SU-DHL-6 (cell line): ENCODE results near the gene FOXQ1.

ENCODE experiments used
- H2AFZ ChIP-seq: fragments of 200-600 bp; sonication (generic); 2 replicates; pipeline ENCODE4 v1.6.1; 2014; ENCODE audit warnings: low read depth, mild to moderate bottlenecking, moderate library complexity, mixed read lengths, antibody characterized with exemption, low read length; ENCODE audit not compliant: severe bottlenecking
- H3F3A ChIP-seq: fragments of 200-600 bp; shearing (Covaris generic); 2 replicates; pipeline ENCODE4 v1.6.0; 2016; ENCODE audit warnings: antibody characterized with exemption, mild to moderate bottlenecking; ENCODE audit not compliant: insufficient read depth
- H3K27ac ChIP-seq: fragments of 200-600 bp; sonication (generic); 2 replicates; pipeline ENCODE4 v1.5.1; 2016; ENCODE audit warnings: low read depth, mild to moderate bottlenecking, low read length, moderate library complexity, mixed read lengths
- H3K27me3 ChIP-seq: fragments of 200-600 bp; sonication (generic), shearing (Covaris generic); 2 replicates; pipeline ENCODE4 v1.6.0; 2014; ENCODE audit warnings: mild to moderate bottlenecking, low read length
- H3K36me3 ChIP-seq: fragments of 200-600 bp; sonication (generic); 2 replicates; pipeline ENCODE4 v1.6.1; 2014; ENCODE audit warnings: mild to moderate bottlenecking, low read length, mixed read lengths
- H3K4me2 ChIP-seq: fragments of 300-600, 200-600 bp; shearing (Covaris generic), sonication (generic); 2 replicates; pipeline ENCODE4 v1.6.0; 2014; ENCODE audit warnings: low read length, low read depth, mild to moderate bottlenecking; ENCODE audit not compliant: poor library complexity, severe bottlenecking
- H3K4me3 ChIP-seq: fragments of 200-600 bp; sonication (generic); 2 replicates; pipeline ENCODE4 v1.5.1; 2014; ENCODE audit warnings: antibody characterized with exemption, low read length, mild to moderate bottlenecking, mixed read lengths; ENCODE audit not compliant: insufficient read depth, poor library complexity, severe bottlenecking
- H3K79me2 ChIP-seq: fragments of 200-600 bp; sonication (generic); 2 replicates; pipeline ENCODE4 v1.6.1; 2014; ENCODE audit warnings: mild to moderate bottlenecking, low read length, moderate library complexity; ENCODE audit not compliant: insufficient read depth
- H3K9ac ChIP-seq: fragments of 200-600 bp; sonication (generic); 2 replicates; pipeline ENCODE4 v1.7.0; 2014; ENCODE audit warnings: mild to moderate bottlenecking, low read length
- H3K9me2 ChIP-seq: fragments of 200-600 bp; sonication (generic); replicated peaks from 2 replicates; pipeline ENCODE4 v1.6.1; 2014; ENCODE audit warnings: low read length; ENCODE audit not compliant: insufficient read depth
- H3K9me3 ChIP-seq: fragments of 200-600 bp; sonication (generic); 2 replicates; pipeline ENCODE4 v1.6.1; 2014; ENCODE audit warnings: low read length, mixed read lengths; ENCODE audit not compliant: insufficient read depth
- H4K20me1 ChIP-seq: fragments of 200-600 bp; sonication (generic); 2 replicates; pipeline ENCODE4 v1.6.1; 2014; ENCODE audit warnings: low read depth, mild to moderate bottlenecking, antibody characterized with exemption, low read length, moderate library complexity, mixed read lengths
- EZH2phosphoT487 ChIP-seq: fragments of 200-600 bp; sonication (generic), shearing (Covaris generic); conservative IDR thresholded peaks from 2 replicates; pipeline ENCODE4 v1.6.1; 2018; ENCODE audit warnings: mild to moderate bottlenecking, antibody characterized with exemption, low read length, moderate library complexity, mixed read lengths
- TF ChIP-seq, protein P1 (sequence below): fragments of 200-600 bp; sonication (generic); IDR thresholded peaks from one replicate; pipeline ENCODE4 v1.5.1; 2017; ENCODE audit warnings: antibody characterized with exemption, mild to moderate bottlenecking, low read length, moderate library complexity; ENCODE audit not compliant: insufficient read depth, poor library complexity, severe bottlenecking

Gene FOXQ1

DNA sequence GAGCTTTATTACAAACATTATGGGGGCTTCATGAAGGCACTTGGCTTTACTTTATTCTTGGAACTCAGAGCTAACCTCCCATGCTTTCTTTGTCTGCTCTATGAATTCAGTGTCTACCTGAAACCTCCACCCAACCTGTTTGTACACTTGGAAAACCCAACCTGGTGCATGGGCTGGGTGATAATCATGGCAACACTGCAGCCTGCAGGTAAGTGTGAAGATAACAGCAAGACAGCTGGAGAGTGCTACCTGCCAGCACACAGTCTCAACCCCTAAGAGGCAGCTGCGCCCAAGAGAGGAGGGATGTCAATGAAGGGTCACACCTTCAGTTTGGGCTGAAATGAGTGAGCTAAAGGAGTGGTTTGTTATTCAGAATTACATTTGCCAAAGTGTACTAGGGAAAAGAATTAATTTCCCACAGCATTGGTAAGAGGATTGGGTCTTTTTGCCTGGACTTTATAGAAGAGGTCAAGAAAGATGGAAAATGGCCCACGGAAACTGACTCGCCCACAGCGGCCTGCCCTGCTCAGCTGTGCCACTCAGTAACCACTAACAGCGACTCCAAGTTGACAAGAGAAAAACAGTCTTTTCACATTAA, 24.4 kb downstream of the FOXQ1 start:
- Histone ChIP-seq H3K9ac (no peak overlapping the region), H3K4me2 (no peak overlapping the region), H3K27ac (no peak overlapping the region), H3F3A (no peaks in the 10 kb centered on the region), H3K4me3 (no peak overlapping the region), H3K36me3 (no peaks in the 10 kb centered on the region), H3K79me2 (no peaks in the 10 kb centered on the region), H3K9me2 (no peaks in the 10 kb centered on the region), H3K9me3 (no peaks in the 10 kb centered on the region), H2AFZ (no peak overlapping the region), H3K27me3 (no peaks in the 10 kb centered on the region), H4K20me1 (no peaks in the 10 kb centered on the region)
- no peak for TF ChIP-seq EZH2phosphoT487
- TF ChIP-seq, protein P1, sequence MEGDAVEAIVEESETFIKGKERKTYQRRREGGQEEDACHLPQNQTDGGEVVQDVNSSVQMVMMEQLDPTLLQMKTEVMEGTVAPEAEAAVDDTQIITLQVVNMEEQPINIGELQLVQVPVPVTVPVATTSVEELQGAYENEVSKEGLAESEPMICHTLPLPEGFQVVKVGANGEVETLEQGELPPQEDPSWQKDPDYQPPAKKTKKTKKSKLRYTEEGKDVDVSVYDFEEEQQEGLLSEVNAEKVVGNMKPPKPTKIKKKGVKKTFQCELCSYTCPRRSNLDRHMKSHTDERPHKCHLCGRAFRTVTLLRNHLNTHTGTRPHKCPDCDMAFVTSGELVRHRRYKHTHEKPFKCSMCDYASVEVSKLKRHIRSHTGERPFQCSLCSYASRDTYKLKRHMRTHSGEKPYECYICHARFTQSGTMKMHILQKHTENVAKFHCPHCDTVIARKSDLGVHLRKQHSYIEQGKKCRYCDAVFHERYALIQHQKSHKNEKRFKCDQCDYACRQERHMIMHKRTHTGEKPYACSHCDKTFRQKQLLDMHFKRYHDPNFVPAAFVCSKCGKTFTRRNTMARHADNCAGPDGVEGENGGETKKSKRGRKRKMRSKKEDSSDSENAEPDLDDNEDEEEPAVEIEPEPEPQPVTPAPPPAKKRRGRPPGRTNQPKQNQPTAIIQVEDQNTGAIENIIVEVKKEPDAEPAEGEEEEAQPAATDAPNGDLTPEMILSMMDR, result no peak

DNA sequence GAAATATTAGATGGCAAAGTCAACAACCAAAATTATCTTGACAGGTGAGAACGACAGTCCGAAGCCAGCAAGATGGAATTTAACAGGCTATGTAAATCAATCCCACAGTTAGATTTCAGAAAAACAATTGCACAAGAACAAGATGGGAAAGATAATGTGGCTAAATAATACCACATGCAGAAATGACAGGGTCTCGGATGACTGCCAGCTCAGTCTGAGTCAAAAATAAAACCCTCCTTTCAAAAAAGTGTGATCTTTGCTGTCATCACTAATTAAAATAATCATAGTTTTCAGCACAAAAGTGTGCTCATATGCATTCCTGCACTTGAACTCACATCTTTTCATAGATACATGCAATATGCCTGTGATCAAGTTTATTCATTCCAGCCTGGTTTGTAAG, 25.9 kb downstream of the FOXQ1 start:
- H3K9me3 ChIP-seq, result no peaks in the 10 kb centered on the region
- no peak overlapping the region for H3K27ac ChIP-seq
- no peaks in the 10 kb centered on the region for H3K9me2 ChIP-seq
- H2AFZ ChIP-seq, result no peak overlapping the region
- H3F3A ChIP-seq, result no peaks in the 10 kb centered on the region
- H3K4me3 ChIP-seq, result no peak overlapping the region
- no peak overlapping the region for H3K4me2 ChIP-seq
- H3K27me3 ChIP-seq, result no peaks in the 10 kb centered on the region
- H3K9ac ChIP-seq, result no peak overlapping the region
- TF ChIP-seq, protein P1, result no peak
- no peak for TF ChIP-seq EZH2phosphoT487
- H4K20me1 ChIP-seq, result no peaks in the 10 kb centered on the region
- no peaks in the 10 kb centered on the region for H3K36me3 ChIP-seq
- H3K79me2 ChIP-seq, result no peaks in the 10 kb centered on the region

DNA sequence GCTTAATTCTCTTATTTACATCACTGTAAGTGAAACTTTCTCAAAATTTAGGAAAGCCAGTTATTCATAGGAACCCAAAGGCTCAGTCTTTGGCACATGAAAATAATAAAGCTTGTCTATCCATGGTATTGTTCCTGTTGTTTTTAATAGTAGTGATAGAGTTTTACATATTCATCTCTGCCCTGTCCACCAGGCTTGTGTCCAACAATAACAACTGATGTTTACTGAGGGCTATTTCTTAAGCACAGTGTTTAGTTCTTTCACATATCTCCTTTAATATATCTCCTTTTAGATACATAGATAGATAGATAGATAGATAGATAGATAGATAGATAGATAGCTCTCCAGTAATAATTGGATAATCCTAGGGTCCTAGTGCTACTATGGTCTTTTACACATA, 34.2 kb downstream of the FOXQ1 start:
- no peak overlapping the region for H3K4me2 ChIP-seq
- H3K9ac ChIP-seq, result no peak overlapping the region
- H4K20me1 ChIP-seq, result no peaks in the 10 kb centered on the region
- H3K9me3 ChIP-seq, result 0 out of 2 replicates have a peak, but pooled peaks cover 2% of the 10 kb centered on the region
- no peaks in the 10 kb centered on the region for H3K27me3 ChIP-seq
- H3K4me3 ChIP-seq, result no peak overlapping the region
- no peaks in the 10 kb centered on the region for H3K79me2 ChIP-seq
- H2AFZ ChIP-seq, result no peak overlapping the region
- H3K9me2 ChIP-seq, result no peaks in the 10 kb centered on the region
- H3F3A ChIP-seq, result no peaks in the 10 kb centered on the region
- TF ChIP-seq EZH2phosphoT487, result no peak
- TF ChIP-seq, protein P1, result no peak
- no peaks in the 10 kb centered on the region for H3K36me3 ChIP-seq
- H3K27ac ChIP-seq, result no peak overlapping the region
